ENCODE results near the gene MPHOSPH8. TPM values are rescaled to one million over a fixed set of nuclear protein-coding genes. Genes with fewer than 3 reads are reported as not detected.

Gene MPHOSPH8
- total RNA-seq, 1 donor from 2014 or later: 16.4 TPM

- H3K4me3 ChIP-seq (ENCODE audit: low read depth, low read length): no peak overlapping the region
- no peak for TF ChIP-seq CTCF (conservative IDR thresholded peaks at IDR 0.05; ENCODE audit: low read depth, low read length)
- no peak for DNase-seq (ENCODE audit: low read depth)
Observed at GRCh38 chr13:19591864-19592263, 41.6 kb upstream of the MPHOSPH8 start.

- no peak for DNase-seq (ENCODE audit: low read depth)
- H3K4me3 ChIP-seq (ENCODE audit: low read depth, low read length): no peak overlapping the region
- TF ChIP-seq CTCF (conservative IDR thresholded peaks at IDR 0.05; ENCODE audit: low read depth, low read length): no peak
Observed at GRCh38 chr13:19592657-19593180, 40.7 kb upstream of the MPHOSPH8 start.

- DNase-seq (ENCODE audit: low read depth): no peak
- H3K4me3 ChIP-seq (ENCODE audit: low read depth, low read length): no peak overlapping the region
- TF ChIP-seq CTCF (conservative IDR thresholded peaks at IDR 0.05; ENCODE audit: low read depth, low read length): no peak
Observed at GRCh38 chr13:19596086-19596485, 37.4 kb upstream of the MPHOSPH8 start.

- TF ChIP-seq CTCF (conservative IDR thresholded peaks at IDR 0.05; ENCODE audit: low read depth, low read length): no peak
- DNase-seq (ENCODE audit: low read depth): peak; percentile 75
- no peak overlapping the region for H3K4me3 ChIP-seq (ENCODE audit: low read depth, low read length)
Observed at GRCh38 chr13:19596960-19597361, 36.5 kb upstream of the MPHOSPH8 start.

GRCh38 chr13:19597523-19597922, 35.9 kb upstream of the MPHOSPH8 start:
- DNase-seq (ENCODE audit: low read depth): no peak
- TF ChIP-seq CTCF (conservative IDR thresholded peaks at IDR 0.05; ENCODE audit: low read depth, low read length): no peak
- H3K4me3 ChIP-seq (ENCODE audit: low read depth, low read length): no peak overlapping the region

- H3K4me3 ChIP-seq (ENCODE audit: low read depth, low read length): peak overlapping the region; percentile 67
- DNase-seq (ENCODE audit: low read depth): no peak
- no peak for TF ChIP-seq CTCF (conservative IDR thresholded peaks at IDR 0.05; ENCODE audit: low read depth, low read length)
Observed at GRCh38 chr13:19601749-19602725, 31.4 kb upstream of the MPHOSPH8 start.

Measured in epithelial cell of proximal tubule (primary cell).